Activated naive CD4-positive, alpha-beta T cell treated with anti-CD3 and anti-CD28 coated beads for 36 hours (primary cell): ENCODE data around the gene INAFM2. TPM values are rescaled to one million over a fixed set of nuclear protein-coding genes. Genes with fewer than 3 reads are reported as not detected.

Experiments
- CTCF ChIA-PET: fragments of 350-600 bp; sonication (Branson Sonifier 250); formaldehyde crosslinking; loops from one replicate; lab custom pipeline; 2021; ENCODE audit warnings: antibody characterized with exemption; lab: Charles Lee
- DNase-seq: peaks from one replicate; pipeline ENCODE4 v3.0.0-alpha.2; 2020
- H3K27ac Mint-ChIP-seq: one replicate; pipeline ENCODE4 v1.8.0; 2021; ENCODE audit warnings: mild to moderate bottlenecking, mixed read lengths
- H3K27me3 Mint-ChIP-seq: one replicate; pipeline ENCODE4 v1.8.0; 2021; ENCODE audit warnings: low read depth, mixed read lengths
- H3K36me3 Mint-ChIP-seq: one replicate; pipeline ENCODE4 v1.8.0; 2021; ENCODE audit warnings: low read depth, mixed read lengths
- H3K4me1 Mint-ChIP-seq: one replicate; pipeline ENCODE4 v1.8.0; 2021; ENCODE audit warnings: low read depth, mixed read lengths
- H3K4me3 Mint-ChIP-seq: one replicate; pipeline ENCODE4 v1.8.0; 2021; ENCODE audit warnings: mild to moderate bottlenecking, moderate library complexity, mixed read lengths
- H3K9me3 Mint-ChIP-seq: one replicate; pipeline ENCODE4 v1.8.0; 2021; ENCODE audit warnings: mixed read lengths
- intact Hi-C: fragments of 100-400 bp; cut with micrococcal nuclease; formaldehyde crosslinking; loops from one replicate; pipeline ENCODE4 v1.15.1; 2023
- total RNA-seq, 2 experiments: library from RNA; stranded (reverse); gene quantifications; one replicate each; pipeline ENCODE4 v1.2.3, GENCODE V29; 2021

Gene INAFM2
- total RNA-seq, 2 experiments from 2014 or later, result 4.9 to 6.5 TPM

GRCh38 chr15:40281801-40282146, 41.7 kb upstream of the INAFM2 start:
- CTCF ChIA-PET, result interaction anchor here (2.8 kb wide), 1 partner anchor 28 kb away, joined by 11 read pairs; no protein-coding TSS in a partner anchor
- DNase-seq, result no peak
- no peak overlapping the region for H3K4me3 Mint-ChIP-seq
- no peak overlapping the region for H3K27ac Mint-ChIP-seq
- H3K36me3 Mint-ChIP-seq, result no peaks in the 10 kb centered on the region
- peaks cover 5% of the 10 kb centered on the region for H3K4me1 Mint-ChIP-seq
- H3K27me3 Mint-ChIP-seq, result peaks cover 31% of the 10 kb centered on the region
- intact Hi-C loops, result loop anchor here (5.0 kb wide), 1 partner anchor 41 kb away; the partner anchor contains the start of gene INAFM2
- H3K9me3 Mint-ChIP-seq, result no peaks in the 10 kb centered on the region

GRCh38 chr15:40282147-40282868, 41.2 kb upstream of the INAFM2 start:
- CTCF ChIA-PET, result interaction anchor here (1.0 to 2.8 kb wide), 5 partner anchors 7 to 55 kb away, joined by 3 to 17 read pairs (median 4); partner anchors contain the start of gene PLCB2
- peaks cover 28% of the 10 kb centered on the region for H3K27me3 Mint-ChIP-seq
- H3K9me3 Mint-ChIP-seq, result no peaks in the 10 kb centered on the region
- H3K27ac Mint-ChIP-seq, result no peak overlapping the region
- intact Hi-C loops, result loop anchor here (5.0 kb wide), 1 partner anchor 40 kb away; the partner anchor contains the start of gene INAFM2
- H3K4me1 Mint-ChIP-seq, result peaks cover 5% of the 10 kb centered on the region
- H3K36me3 Mint-ChIP-seq, result no peaks in the 10 kb centered on the region
- H3K4me3 Mint-ChIP-seq, result peak overlapping the region; percentile 62
- peak; percentile 38 for DNase-seq

DNA sequence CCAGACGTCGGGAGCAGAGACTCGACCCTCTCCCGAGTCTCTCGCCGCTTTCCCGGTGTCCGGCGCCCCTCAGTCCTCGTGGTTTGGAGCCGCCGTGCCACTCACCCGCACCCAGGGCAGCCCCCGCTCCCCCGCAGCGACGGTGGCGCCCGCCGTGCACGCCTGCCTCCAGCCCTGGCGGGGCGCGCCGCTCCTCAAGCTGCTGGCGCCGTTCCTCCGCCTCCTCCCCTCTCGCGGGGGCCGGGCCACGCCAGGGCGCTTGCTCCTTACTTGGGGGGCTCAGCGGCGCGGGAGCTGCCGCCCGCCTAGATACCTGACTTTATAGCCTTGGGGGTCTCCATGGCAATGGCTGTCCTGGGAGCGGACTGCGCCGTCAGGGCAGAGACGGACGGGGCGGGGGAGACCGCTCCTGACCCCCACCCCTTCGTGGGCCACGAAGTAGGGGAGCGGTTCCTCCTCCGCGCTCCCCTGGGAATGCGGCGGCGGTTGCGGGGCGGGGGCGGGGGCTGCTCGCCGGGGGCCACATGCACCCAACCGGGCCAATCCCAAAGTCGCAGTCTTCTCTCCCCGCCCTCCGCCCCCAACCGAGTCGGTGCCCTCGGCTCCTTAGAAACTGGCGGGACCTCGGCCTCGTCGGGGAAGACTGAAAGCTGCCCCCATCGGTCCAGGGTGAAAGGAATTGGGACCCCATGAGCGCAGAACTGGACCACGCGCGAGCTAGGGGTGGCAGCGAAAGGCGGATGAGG, 40.5 kb upstream of the INAFM2 start, which contains the start of gene ANKRD63:
Gene ANKRD63 (minus strand): TSS at position 196 of the 746 bp plus-strand sequence. CDS start 478 bp downstream, outside the sequence.
- CTCF ChIA-PET, result interaction anchor here (1.0 to 2.8 kb wide), 6 partner anchors 8 to 54 kb away, joined by 3 to 17 read pairs (median 4); partner anchors contain the start of gene PLCB2
- intact Hi-C loops, result loop anchor here (5.0 kb wide), 1 partner anchor 39 kb away; the partner anchor contains the start of gene INAFM2
- Mint-ChIP-seq H3K36me3 (no peaks in the 10 kb centered on the region), H3K27ac (no peak within 1 kb of the TSS), H3K9me3 (no peaks in the 10 kb centered on the region), H3K4me3 (peak within 1 kb of the TSS; percentile 62), H3K27me3 (peaks cover 23% of the 10 kb centered on the region), H3K4me1 (peaks cover 5% of the 10 kb centered on the region)
- DNase-seq, result peak; percentile 22

DNA sequence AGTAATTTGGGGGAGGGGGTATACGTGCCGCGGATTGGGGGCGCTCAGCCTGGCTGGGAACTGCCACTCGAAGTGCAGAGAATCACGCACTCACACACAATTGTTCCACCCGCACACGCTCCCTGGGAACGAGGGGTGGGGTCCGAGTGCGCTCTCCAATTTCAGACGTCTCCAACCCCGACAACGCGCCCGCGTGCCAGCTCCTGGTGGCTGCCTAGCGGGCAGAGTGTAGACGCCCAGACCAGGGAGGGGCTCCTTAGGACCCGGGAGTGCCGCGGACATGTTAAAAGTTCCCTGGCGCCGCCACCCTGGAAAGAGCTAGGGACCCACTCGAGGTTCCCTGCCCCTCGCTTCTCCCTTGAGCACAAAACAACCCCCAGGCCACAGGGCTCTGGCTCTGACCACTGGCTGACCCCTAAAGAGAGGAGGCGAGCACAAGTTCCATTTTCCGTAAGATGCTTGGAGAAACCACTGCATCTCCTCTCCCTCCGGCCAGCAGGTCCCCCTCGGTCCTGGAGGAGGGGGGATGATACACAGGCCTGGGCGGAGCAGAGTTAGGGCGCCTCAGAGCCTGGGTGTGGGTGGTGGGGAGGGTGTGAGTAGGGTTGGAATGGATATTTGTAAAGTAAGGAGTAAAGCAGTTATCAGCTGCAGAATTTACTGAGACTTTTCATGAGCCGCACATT, 39.7 kb upstream of the INAFM2 start:
- intact Hi-C loops, result loop anchor here (5.0 kb wide), 1 partner anchor 39 kb away; the partner anchor contains the start of gene INAFM2
- DNase-seq, result no peak
- Mint-ChIP-seq H3K27me3 (peaks cover 18% of the 10 kb centered on the region), H3K36me3 (no peaks in the 10 kb centered on the region), H3K27ac (no peak overlapping the region), H3K4me1 (peaks cover 5% of the 10 kb centered on the region), H3K4me3 (peak overlapping the region; percentile 21), H3K9me3 (no peaks in the 10 kb centered on the region)
- CTCF ChIA-PET, result interaction anchor here (0.6 to 2.8 kb wide), 7 partner anchors 9 to 54 kb away, joined by 3 to 17 read pairs (median 3); partner anchors contain the start of genes PAK6 and PLCB2

DNA sequence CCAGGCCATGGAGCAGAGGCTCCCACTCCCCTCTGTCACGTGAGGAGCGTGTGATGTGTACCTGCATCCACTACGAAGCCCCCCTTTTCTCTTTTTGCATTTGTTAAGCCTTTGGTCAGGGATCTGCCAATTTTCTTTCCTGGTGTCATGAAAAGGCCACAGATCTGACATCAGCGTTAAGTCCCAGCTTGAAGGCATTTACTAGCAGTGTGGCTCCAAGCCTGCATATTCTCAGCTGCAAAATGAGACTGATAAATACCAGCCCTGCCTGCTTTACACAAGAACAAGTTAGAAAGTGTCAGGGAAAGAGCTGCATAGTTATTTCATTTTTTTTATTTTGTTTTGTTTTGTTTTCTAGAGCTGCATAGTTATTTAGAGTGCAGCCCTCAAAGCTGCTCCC, 38.3 kb upstream of the INAFM2 start:
- no peak for DNase-seq
- CTCF ChIA-PET, result interaction anchor here (0.5 to 1.8 kb wide), 12 partner anchors 8 to 398 kb away, joined by 3 to 13 read pairs (median 4); partner anchors contain the start of gene PLCB2
- Mint-ChIP-seq H3K4me1 (peaks cover 4% of the 10 kb centered on the region), H3K27ac (no peak overlapping the region), H3K27me3 (peaks cover 12% of the 10 kb centered on the region), H3K4me3 (no peak overlapping the region), H3K9me3 (no peaks in the 10 kb centered on the region), H3K36me3 (no peaks in the 10 kb centered on the region)
- intact Hi-C loops, result no loop called here

- H3K27ac Mint-ChIP-seq, result no peak overlapping the region
- no peak overlapping the region for H3K4me3 Mint-ChIP-seq
- no peaks in the 10 kb centered on the region for H3K9me3 Mint-ChIP-seq
- H3K4me1 Mint-ChIP-seq, result peaks cover 4% of the 10 kb centered on the region
- peaks cover 1% of the 10 kb centered on the region for H3K36me3 Mint-ChIP-seq
- intact Hi-C loops, result no loop called here
- peaks cover 8% of the 10 kb centered on the region for H3K27me3 Mint-ChIP-seq
- no peak for DNase-seq
- CTCF ChIA-PET, result interaction anchor here (0.6 to 1.8 kb wide), 11 partner anchors 9 to 369 kb away, joined by 3 to 13 read pairs (median 4); partner anchors contain the start of gene PLCB2
Measured at GRCh38 chr15:40285554-40286011, 37.9 kb upstream of the INAFM2 start.

- peaks cover 2% of the 10 kb centered on the region for H3K4me1 Mint-ChIP-seq
- peaks cover 2% of the 10 kb centered on the region for H3K36me3 Mint-ChIP-seq
- H3K4me3 Mint-ChIP-seq, result no peak overlapping the region
- CTCF ChIA-PET, result interaction anchor here (0.7 to 1.8 kb wide), 7 partner anchors 11 to 369 kb away, joined by 3 to 13 read pairs (median 5); no protein-coding TSS in a partner anchor
- peaks cover 4% of the 10 kb centered on the region for H3K27me3 Mint-ChIP-seq
- no peak for DNase-seq
- no peaks in the 10 kb centered on the region for H3K9me3 Mint-ChIP-seq
- H3K27ac Mint-ChIP-seq, result peak overlapping the region; percentile 31
- intact Hi-C loops, result no loop called here
Measured at GRCh38 chr15:40286061-40286532, 37.4 kb upstream of the INAFM2 start.

DNA sequence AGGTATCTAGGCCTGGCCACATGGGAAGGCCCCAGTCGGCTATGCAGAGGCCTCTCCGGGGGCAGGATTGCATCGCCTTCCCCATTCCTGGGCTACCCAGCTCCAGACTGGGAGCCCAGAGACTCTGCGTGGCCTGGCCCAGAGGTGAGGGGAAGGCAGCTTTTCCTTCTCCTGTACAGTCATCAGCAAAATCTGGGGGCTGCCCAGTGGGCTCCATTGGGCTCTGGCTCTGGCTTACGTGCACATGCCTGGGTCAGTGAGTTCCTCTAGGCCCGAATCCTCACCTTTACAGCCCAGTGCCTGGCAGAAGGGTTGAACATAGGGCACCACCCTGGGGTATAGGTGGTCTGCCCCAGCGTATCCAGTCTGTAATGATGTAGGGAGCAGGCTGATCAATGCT, 36.7 kb upstream of the INAFM2 start:
- H3K36me3 Mint-ChIP-seq, result peaks cover 2% of the 10 kb centered on the region
- no peak overlapping the region for H3K27ac Mint-ChIP-seq
- intact Hi-C loops, result no loop called here
- no peaks in the 10 kb centered on the region for H3K9me3 Mint-ChIP-seq
- H3K4me1 Mint-ChIP-seq, result peaks cover 1% of the 10 kb centered on the region
- H3K27me3 Mint-ChIP-seq, result peaks cover 2% of the 10 kb centered on the region
- no peak overlapping the region for H3K4me3 Mint-ChIP-seq
- no peak for DNase-seq
- CTCF ChIA-PET, result interaction anchor here (0.8 to 1.9 kb wide), 4 partner anchors 9 to 54 kb away, joined by 3 to 4 read pairs (median 4); no protein-coding TSS in a partner anchor

DNA sequence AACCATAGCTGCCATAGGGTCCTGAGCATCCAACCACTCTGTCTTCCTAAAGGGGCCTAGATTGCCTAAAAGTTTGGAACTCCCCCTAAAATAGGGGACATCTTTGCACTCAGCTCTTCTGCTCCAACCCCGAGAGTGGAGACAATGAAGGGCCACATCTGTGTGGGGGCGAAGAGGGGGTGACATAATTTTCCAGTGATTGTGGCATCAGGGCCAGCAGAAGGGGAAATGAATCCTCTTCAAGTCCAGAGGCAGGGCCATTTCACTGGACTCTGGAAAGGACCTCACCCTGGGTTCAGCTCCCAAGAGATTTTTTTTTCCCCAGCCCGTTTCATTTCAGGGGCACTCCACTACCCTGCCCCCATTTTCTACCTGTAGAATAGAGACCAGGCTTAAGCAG, 36.0 kb upstream of the INAFM2 start:
- DNase-seq, result no peak
- Mint-ChIP-seq H3K9me3 (no peaks in the 10 kb centered on the region), H3K36me3 (peaks cover 2% of the 10 kb centered on the region), H3K4me1 (peaks cover 1% of the 10 kb centered on the region), H3K4me3 (no peak overlapping the region), H3K27ac (no peak overlapping the region), H3K27me3 (peaks cover 2% of the 10 kb centered on the region)
- intact Hi-C loops, result no loop called here
- CTCF ChIA-PET, result interaction anchor here (0.6 to 4.8 kb wide), 7 partner anchors 8 to 80 kb away, joined by 3 to 40 read pairs (median 4); partner anchors contain the start of gene PLCB2

GRCh38 chr15:40287968-40288367, 35.5 kb upstream of the INAFM2 start:
- Mint-ChIP-seq H3K9me3 (no peaks in the 10 kb centered on the region), H3K27me3 (peaks cover 2% of the 10 kb centered on the region), H3K4me1 (peaks cover 1% of the 10 kb centered on the region), H3K4me3 (no peak overlapping the region), H3K27ac (no peak overlapping the region), H3K36me3 (peaks cover 2% of the 10 kb centered on the region)
- intact Hi-C loops, result no loop called here
- DNase-seq, result no peak
- CTCF ChIA-PET, result interaction anchor here (0.6 to 4.8 kb wide), 6 partner anchors 9 to 80 kb away, joined by 3 to 40 read pairs (median 4); partner anchors contain the start of gene PLCB2

- intact Hi-C loops, result no loop called here
- Mint-ChIP-seq H3K27me3 (no peaks in the 10 kb centered on the region), H3K9me3 (no peaks in the 10 kb centered on the region)
Measured at GRCh38 chr15:40289140-40289775, 34.2 kb upstream of the INAFM2 start.

More at GRCh38 chr15:40289140-40289775, 34.2 kb upstream of the INAFM2 start:
- CTCF ChIA-PET, result interaction anchor here (0.7 to 4.8 kb wide), 6 partner anchors 9 to 49 kb away, joined by 3 to 40 read pairs (median 6); partner anchors contain the start of gene PLCB2
- H3K36me3 Mint-ChIP-seq, result peaks cover 2% of the 10 kb centered on the region
- H3K4me1 Mint-ChIP-seq, result peaks cover 1% of the 10 kb centered on the region
- no peak overlapping the region for H3K4me3 Mint-ChIP-seq
- no peak overlapping the region for H3K27ac Mint-ChIP-seq
- DNase-seq, result no peak
